NB4 (cell line): ENCODE results near the gene HHATL.

ENCODE experiments used
- CTCF ChIP-seq: IDR thresholded peaks from one replicate; pipeline ENCODE4 v1.5.1; 2012; ENCODE audit warnings: low read depth, low read length
- MYC ChIP-seq: IDR thresholded peaks from 2 replicates; pipeline ENCODE4 v1.6.1; 2011; ENCODE audit warnings: low read depth, low read length
- POLR2A ChIP-seq: IDR thresholded peaks from 2 replicates; pipeline ENCODE4 v1.6.1; 2011; ENCODE audit warnings: mild to moderate bottlenecking; ENCODE audit not compliant: insufficient read length; ENCODE audit errors: extremely low read depth

- TF ChIP-seq CTCF (no peak), POLR2A (no peak), MYC (no peak)
Measured at GRCh38 chr3:42702066-42702951, at the start of gene HHATL.
